HG02798 (cell line): ENCODE results near the gene GRM3.

Experiments
- ATAC-seq: cut with Tn5 transposase; IDR thresholded peaks from one replicate; pipeline ENCODE4 v1.9.1; 2021; ENCODE audit warnings: mild to moderate bottlenecking; ENCODE audit not compliant: unreplicated experiment, poor library complexity

GRM3 gene

DNA sequence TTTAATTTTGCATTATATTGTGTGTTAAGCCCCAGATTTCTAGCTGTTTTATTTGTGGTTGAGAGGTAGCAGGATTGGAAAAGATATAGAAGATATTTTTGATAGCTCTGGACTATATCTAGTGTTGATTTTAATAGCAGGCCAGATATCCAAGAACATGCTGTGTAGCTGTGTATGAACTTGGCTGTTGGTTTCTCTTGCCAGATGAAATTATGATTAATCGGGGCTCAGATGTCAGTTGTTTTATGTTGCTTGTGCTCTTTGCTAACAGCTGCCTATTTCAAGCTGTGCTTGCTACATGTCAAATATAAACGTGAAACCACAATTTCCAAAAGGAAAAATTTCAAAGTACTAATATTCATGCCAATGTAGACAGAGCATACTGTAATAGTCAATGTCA lies 141.1 kb downstream of the GRM3 start:
- ATAC-seq = no peak

DNA sequence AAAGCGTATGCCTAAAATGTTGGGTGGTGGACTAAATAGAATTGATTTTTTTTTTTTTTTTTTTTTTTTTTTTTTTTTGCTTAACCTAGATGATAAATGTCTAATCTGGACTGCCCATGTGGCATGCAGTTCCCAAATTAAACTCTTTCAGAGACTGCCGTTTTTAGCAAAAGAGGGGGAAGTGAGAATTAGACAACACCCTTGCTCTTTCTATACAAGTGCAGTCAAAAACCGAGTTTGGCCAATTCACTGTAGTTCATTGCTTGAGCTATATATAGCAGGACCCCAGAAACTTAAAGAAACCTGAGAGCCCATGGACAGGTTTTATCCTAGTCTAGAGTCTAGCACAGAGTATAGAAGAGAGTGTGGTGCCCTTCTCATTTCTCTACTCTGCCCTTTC lies 141.9 kb downstream of the GRM3 start:
- ATAC-seq = peak; percentile 77

DNA sequence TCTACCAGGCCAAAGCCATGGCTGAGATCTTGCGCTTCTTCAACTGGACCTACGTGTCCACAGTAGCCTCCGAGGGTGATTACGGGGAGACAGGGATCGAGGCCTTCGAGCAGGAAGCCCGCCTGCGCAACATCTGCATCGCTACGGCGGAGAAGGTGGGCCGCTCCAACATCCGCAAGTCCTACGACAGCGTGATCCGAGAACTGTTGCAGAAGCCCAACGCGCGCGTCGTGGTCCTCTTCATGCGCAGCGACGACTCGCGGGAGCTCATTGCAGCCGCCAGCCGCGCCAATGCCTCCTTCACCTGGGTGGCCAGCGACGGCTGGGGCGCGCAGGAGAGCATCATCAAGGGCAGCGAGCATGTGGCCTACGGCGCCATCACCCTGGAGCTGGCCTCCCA lies 142.7 kb downstream of the GRM3 start:
- ATAC-seq = no peak

DNA sequence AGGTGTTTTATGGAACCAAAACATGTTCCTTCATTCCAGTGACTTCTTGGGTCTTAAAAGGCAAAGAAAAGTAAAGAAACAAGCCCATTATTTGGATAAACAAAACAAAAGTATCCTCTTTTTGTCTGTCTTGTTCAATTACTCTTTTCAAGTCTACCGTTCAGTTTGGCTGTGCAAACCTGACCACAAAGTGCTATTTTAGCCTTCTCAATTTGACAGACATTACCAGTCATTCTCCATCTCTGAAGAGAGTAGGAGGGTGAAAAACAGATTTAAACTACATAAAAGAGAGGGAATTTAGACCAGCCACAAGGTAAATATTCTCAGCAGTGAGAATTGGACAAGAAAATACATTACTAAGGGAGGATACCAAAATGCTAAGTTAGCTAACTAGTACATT lies 145.2 kb downstream of the GRM3 start:
- peak; percentile 45 for ATAC-seq

DNA sequence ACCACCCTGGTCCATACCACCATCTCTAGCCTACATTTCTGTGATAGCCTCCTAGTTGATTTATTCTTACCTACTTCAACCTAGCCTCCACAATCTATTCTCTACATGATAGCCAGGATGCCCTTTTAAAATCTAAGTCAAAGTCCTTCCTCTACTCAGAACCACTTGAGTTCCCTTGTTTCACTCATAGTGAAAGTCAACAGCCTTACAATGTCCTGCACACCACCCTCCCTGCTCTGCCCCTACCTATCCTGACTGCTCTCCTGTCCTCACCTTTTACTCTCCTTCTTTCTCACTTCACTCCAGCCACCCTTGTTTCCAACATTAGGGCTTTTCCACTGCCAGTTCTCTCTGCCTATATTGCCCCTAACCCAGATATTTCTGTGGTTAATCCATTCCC lies 146.7 kb downstream of the GRM3 start:
- peak; percentile 59 for ATAC-seq

DNA sequence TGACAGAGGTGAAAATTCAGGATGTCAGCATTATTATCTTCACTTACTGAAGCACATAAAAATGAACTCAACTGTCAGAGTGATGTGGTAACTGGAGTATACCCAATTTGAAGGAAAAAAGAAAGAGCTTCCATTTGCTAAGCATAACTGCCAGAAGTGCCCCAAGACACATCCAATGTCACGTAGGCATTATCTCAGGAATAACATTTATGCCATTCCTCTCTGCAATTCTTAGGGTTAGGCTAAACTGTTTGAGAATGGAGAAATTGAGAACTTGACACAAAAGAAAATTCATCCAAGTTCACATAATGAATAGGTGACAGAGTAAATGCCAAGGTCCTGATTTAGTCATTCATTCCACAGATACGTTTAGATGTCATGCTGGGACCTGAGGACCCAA lies 148.6 kb downstream of the GRM3 start:
- no peak for ATAC-seq

DNA sequence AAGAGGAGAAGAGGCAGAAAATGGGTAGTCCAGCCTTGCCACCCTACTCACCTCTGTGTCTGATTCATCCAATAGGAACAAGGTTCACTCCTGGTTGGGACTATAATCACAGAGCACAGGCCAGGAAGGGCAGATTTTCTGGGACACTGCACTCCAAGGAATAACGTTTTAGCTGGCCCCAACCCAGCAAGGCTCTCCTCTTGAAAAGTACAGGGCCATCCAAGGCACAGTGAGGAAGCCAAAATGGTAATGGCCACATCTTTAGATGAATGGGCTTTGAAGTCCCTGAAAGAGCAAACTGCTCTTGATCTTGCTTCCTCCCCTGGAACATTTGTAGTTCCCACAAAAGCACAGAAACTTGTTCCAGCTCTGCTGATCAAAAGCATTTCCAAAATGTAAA lies 149.4 kb downstream of the GRM3 start:
- ATAC-seq = no peak

DNA sequence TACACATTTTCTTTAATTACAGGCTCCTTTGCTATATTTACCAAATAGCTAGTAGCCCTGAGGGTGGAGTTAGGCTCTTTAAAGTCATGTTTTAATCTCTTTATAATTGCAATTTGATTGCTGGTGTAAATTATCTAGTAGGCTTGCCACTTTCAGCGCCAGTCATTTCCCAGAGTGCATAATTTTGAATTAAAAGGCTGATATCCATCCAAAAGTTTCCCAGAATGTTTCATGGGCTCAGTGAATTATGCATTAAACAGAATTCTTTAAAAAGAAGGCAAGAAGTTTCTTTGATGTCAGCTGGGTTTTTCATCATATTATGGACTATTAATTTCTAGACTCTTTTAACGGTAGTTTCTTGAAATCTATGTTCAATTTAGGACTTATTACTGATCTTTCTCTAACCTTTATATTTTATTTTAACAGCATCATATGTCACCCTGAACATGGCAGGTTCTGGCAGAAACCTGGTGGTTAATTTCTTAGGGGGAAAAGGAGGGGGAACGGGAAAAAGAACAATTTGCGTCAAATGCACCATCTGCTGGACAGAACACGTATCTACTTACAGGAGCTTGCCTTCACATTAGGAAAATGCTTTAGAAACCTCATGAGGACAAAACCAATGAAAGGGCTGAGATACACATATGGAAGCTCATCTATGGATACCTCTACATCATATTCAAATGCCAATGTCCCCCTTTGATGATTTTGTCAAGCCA lies 171.1 kb downstream of the GRM3 start:
- ATAC-seq = peak; percentile 63

DNA sequence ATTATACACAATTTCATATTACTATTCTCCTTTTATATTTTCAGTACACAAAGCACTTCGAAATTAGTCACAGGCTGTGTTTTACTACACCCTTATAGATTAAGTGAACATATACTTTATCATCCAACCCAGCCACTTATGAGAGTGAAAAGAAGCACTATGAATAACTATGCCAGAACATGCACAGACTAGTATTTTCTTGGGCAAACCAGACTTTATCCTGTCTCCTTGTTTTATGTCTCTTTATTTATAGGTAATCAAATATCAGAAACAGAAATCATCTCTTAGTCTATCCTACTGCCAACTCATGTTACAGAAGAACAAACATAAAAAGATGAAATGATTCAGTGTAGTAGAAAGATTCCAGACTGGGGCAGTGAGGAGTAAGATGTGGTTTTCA lies 171.8 kb downstream of the GRM3 start:
- no peak for ATAC-seq

DNA sequence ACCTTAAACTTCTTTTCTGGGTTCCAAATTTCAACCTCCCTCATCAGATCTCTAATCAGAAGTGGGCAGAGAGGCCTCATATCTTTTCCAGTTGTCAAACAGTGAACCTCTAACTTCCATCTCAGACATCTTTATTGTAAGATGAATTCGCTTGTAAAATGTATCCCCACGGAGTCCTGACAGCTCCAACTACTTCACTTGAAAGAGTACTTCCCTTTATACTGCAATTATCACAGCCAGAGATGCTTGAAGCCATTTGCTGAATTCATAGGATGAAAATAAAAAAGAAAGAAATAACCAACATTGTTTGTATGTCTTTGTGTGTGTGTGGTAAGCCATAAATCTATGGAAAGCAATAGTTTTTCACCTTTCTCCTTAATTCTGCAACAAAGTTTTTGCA lies 175.2 kb downstream of the GRM3 start:
- no peak for ATAC-seq

DNA sequence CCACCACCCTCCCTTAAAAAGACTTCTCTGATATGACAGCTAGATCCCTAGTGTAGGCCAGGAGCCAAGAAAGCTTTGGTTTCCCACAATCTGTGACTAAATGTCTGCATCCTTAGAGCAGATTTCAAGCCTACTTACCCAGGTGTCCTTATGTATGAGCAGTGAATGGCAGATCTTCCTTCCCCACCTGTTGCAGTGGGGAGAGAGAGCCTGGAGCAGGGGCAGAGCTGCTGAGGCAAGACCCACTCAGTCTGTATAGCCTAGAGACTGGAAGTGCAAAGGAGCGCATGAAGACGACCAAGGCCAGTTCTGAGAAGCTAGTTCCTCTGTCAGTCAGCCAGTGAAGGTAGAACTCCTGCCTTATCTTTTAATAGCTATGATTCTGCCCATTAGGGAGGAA lies 180.1 kb downstream of the GRM3 start:
- ATAC-seq = no peak

DNA sequence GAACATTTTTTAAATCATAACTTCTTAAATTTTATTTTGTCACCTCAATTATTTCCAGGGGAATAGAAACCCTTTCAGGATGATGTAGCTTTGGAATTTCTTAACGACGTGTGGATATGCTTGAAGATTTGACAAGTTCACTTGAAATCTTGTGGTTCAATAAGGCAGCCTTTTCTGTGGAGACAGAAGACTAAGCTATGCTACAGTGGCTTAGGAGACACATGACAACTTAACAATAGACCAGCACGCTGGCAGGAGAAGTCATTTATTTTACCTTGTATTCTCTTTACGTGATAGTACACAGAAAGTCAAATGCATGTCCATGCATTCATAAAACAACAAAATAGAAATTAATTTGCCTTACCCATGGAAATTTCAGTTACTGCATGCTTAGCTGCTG lies 181.6 kb downstream of the GRM3 start:
- ATAC-seq = no peak

DNA sequence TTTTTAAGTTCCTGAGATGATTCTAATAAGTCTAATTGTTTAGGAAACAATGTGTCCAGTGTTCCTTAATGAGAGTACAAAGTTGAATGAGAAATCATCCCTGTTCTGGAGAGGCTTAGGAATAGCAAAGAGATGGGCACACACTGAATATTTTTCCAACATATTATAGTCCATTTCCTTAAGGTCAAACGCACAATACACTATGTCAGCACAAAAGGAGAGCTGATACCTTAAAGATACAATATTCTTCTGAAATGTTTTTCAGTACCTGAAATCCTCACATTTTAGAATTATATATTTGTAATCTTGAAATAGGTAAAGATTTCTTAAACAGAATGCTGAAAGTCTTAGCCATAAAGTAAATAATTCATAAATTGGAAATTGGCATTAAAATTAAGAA lies 183.2 kb downstream of the GRM3 start:
- ATAC-seq = no peak

DNA sequence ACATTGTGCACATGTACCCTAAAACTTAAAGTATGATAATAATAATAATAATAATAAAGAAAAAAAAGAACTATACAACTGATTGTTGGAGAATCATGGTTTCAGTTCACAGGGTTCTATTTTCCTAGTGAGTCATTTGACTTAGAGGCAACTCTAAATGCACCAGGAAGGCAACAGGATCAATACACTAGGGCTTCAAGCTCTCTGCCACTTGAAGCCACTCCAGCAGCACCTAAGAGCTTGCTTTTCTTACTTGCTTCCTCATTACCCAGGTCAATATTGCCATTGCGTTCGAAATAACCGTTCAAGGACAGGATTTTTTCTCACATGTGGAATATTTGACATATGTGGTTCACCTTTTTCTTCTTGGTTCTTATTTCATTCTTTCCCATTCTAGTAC lies 189.7 kb downstream of the GRM3 start:
- no peak for ATAC-seq

DNA sequence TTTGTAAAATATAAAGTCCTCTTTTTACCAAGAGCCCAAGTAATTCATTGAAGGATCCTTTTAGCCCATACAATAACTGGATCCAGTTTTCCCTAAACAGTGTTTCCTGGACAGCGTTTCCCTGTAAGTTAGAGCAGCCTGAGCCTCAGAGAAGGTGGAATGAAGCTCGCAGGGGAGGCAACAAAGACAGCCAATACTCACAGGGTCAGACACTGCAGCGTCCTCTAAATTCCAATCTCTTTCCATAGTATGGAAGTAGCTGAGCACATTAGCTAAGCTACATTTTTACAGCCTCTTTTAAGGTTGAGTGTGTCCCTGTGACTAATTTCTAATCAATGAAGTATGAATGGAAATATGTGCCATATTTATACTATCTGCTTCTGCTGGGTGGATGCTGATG lies 193.5 kb downstream of the GRM3 start:
- ATAC-seq = no peak

DNA sequence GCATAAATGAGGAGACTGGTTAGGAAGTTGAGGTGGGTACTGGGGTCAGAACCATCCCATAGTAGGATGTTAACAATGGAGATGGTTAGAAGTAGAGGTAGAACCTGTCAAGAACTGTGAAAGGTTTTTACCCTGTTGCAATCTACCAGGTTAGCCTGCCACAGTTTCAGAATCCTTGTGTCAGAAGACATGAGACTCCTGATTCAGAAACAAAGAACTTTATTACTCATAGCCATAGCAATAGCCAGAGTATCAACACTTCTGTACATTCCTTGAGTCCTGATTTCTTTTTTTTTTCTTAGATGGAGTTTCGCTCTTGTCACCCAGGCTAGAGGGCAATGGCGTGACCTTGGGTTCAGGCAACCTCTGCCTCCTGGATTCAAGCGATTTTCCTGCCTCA lies 200.9 kb downstream of the GRM3 start:
- ATAC-seq = no peak

DNA sequence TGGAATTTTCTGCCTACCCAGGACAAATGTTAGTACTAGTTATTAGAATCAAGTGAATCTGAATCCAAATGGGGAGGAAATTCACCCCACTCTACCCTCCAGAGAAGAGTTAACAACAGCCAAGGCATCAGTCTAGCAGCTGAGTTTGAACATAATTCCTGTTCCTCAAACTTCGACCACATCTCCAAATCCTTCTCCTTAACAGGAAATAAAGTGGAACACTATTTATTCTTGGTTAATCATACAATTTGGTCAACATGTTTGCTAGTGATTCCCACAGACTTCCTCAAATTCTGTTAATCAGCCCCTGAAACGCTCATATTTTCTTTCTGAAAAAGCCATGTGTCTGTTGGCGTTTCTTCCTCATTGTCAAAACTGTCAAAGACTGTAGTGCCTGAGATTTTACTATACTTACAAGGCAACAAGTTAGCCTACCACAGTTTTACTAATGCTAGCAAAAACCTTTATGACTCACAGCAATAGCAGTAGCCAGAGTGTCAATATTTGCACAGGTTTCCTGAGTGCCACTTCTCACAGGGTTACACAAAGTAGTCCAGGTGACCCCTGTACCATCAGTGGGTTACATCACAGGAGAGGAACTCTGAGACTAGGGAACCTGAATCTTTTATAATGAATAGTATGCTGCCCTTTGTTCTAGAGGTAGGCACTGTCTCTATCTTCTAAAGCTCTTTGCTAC lies 202.9 kb downstream of the GRM3 start:
- ATAC-seq = no peak

DNA sequence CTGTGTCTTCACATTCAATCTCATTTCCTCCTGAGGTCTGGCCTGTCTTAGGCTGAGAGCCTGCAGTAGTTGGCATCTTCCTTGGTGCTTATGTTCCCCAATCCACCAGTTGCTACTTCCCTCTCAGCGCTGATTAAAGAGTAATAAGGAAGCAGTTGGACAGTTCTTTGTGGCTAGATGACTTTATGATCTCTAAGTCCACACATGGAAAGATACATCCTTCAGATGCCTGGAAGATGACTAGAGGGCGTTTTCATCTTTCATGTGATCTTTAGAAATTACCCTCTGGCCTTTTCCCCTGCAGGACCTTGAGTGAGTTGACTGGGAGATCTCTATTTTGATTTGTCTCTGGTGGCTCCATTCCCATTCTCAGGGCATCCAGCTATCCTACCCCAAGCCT lies 204.5 kb downstream of the GRM3 start:
- ATAC-seq = no peak

DNA sequence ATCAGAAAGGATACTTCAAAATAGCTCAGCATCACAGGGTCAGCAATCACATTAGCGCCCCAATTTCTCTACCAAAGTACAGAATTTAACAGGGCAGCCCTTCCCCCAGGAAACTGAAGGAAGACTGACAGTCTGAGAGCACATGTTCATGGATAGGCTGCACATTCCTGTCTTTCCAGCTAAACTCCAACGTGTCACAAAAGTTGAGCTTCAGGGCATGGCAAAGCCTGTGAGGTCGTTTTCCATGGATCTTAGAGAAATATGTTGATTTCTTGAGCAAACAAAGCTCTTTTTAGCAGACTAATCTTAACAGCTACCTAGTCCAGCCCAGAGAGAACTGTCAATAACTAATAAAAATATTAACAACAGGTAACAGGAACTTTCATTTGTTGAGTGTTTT lies 207.9 kb downstream of the GRM3 start:
- no peak for ATAC-seq

DNA sequence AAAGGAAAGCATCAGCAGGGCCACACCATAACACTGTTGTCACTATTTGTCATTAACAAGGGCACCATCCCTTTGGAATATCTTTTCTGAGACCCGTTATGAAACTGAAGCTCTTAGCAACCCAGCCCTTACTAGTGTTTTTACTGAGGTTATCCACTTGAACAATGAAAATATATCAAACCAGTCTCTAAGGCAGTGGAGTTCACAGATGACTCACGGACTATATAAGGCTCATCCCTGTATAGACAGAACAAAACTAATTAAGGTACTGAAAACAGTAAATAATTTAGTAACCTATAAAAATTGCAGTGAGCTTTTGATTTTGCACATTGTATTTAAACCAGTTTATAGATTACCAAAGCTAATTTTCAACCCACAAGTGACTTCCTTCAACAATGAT lies 219.7 kb downstream of the GRM3 start:
- ATAC-seq = peak; percentile 32

DNA sequence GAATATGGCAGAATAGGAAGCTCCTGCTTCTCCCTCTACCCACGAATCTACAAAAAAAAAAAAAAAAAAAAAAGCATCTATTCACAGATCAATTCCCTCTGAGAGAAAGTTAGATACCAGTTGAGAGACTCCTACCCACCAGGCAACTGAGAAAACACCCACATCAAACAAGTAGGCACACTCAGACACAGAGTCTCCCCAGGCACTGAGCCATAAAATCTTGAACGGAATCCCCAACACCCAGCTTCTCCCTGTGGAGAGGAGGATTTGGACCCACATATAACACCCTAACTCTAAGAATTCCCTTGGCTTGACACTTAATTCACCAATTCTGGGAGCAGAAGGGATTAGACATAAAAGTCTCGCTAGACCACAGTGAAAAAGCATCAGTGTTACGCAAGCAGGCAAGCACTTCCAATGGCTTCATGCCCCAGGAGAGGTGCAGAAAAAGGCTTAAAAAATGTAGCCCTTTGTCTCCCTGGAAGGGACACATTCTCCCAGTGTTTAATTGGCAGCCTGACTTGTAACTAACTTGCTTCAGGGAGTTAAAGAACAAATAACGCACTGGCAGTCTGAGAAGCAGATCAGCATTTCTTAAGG lies 223.6 kb downstream of the GRM3 start:
- no peak for ATAC-seq

DNA sequence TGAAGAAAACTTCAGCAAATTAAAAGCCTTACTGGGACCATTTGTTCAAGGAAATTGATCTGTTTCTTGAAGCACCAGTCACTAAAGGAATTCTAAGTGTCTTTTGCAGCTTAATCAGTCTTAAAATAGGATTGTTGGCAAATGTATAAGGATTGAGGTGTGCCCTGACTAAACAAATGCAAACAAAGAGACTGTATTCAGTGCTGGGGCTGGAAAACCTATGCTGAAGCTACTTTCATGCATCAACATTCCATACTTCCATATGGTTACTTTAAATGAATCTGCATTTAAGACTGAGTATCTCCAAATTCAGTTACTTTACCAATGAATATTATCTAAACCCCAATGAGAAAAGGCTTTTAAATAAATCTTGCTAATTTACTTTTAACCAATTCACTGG lies 232.4 kb downstream of the GRM3 start:
- ATAC-seq = no peak
